Osteoblast (primary cell): ENCODE data around the gene MTFMT. TPM values are rescaled to one million over a fixed set of nuclear protein-coding genes. Genes with fewer than 3 reads are reported as not detected.

ENCODE experiments used
- DNase-seq: peaks from one replicate; pipeline ENCODE4 v3.0.0; 2011; ENCODE audit warnings: low spot score, mixed read lengths; ENCODE audit not compliant: insufficient read length; ENCODE audit errors: missing footprints
- H2AFZ ChIP-seq: 2 replicates; pipeline ENCODE4 v1.6.0; 2011; ENCODE audit warnings: mild to moderate bottlenecking, low read length
- H3K27ac ChIP-seq: 2 replicates; pipeline ENCODE4 v1.5.1; 2011; ENCODE audit warnings: mild to moderate bottlenecking, low read depth, low read length, moderate library complexity
- H3K27me3 ChIP-seq: 2 replicates; pipeline ENCODE4 v1.6.0; 2012; ENCODE audit warnings: mild to moderate bottlenecking, control low read depth, inconsistent platforms, low read length, moderate library complexity; ENCODE audit not compliant: insufficient read depth
- H3K36me3 ChIP-seq: 2 replicates; pipeline ENCODE4 v1.5.1; 2011; ENCODE audit warnings: mild to moderate bottlenecking, low read length, control low read depth, moderate library complexity; ENCODE audit not compliant: insufficient read depth
- H3K4me1 ChIP-seq: 2 replicates; pipeline ENCODE4 v1.5.1; 2011; ENCODE audit warnings: mild to moderate bottlenecking, low read length, control low read depth, moderate library complexity; ENCODE audit not compliant: insufficient read depth
- H3K4me2 ChIP-seq: 2 replicates; pipeline ENCODE4 v1.6.0; 2011; ENCODE audit warnings: mild to moderate bottlenecking, low read length; ENCODE audit not compliant: insufficient read depth
- H3K4me3 ChIP-seq: fragments of 200-600 bp; sonication (generic); 3 replicates; pipeline ENCODE4 v1.5.1; 2012; ENCODE audit warnings: mild to moderate bottlenecking, low read length, inconsistent platforms; ENCODE audit not compliant: insufficient read depth
- H3K79me2 ChIP-seq: 2 replicates; pipeline ENCODE4 v1.6.0; 2012; ENCODE audit warnings: mild to moderate bottlenecking, low read length, control low read depth, inconsistent platforms; ENCODE audit not compliant: insufficient read depth
- H3K9me3 ChIP-seq: 2 replicates; pipeline ENCODE4 v1.5.1; 2011; ENCODE audit warnings: low read depth, low read length, control low read depth
- H4K20me1 ChIP-seq: 2 replicates; pipeline ENCODE4 v1.6.0; 2012; ENCODE audit warnings: mild to moderate bottlenecking, low read length, control low read depth; ENCODE audit not compliant: insufficient read depth
- CTCF ChIP-seq: IDR thresholded peaks from 2 replicates; pipeline ENCODE4 v1.5.1; 2011; ENCODE audit warnings: mild to moderate bottlenecking, low read depth, low read length, moderate library complexity; ENCODE audit errors: extremely low read depth
- total RNA-seq: library from RNA; depleted of rRNA; stranded (reverse); fragments of >200 nt; gene quantifications from 2 replicates; pipeline ENCODE4 v1.2.3, GENCODE V29; 2012

The MTFMT gene
- total RNA-seq, 1 donor = 31.8 TPM

GRCh38 chr15:65066001-65066634 is 36.7 kb upstream of the MTFMT start:
- TF ChIP-seq CTCF = no peak
- Histone ChIP-seq H3K9me3 (no peaks in the 10 kb centered on the region), H3K4me3 (no peak overlapping the region), H3K36me3 (no peaks in the 10 kb centered on the region), H3K27ac (no peak overlapping the region), H3K4me1 (peaks cover 15% of the 10 kb centered on the region), H4K20me1 (no peaks in the 10 kb centered on the region), H3K4me2 (no peak overlapping the region), H2AFZ (no peak overlapping the region), H3K79me2 (no peaks in the 10 kb centered on the region), H3K27me3 (peaks cover 51% of the 10 kb centered on the region)
- no peak for DNase-seq

- no peaks in the 10 kb centered on the region for H3K9me3 ChIP-seq
- H3K36me3 ChIP-seq = no peaks in the 10 kb centered on the region
- no peaks in the 10 kb centered on the region for H3K4me1 ChIP-seq
- no peaks in the 10 kb centered on the region for H4K20me1 ChIP-seq
- no peak for DNase-seq
- H3K79me2 ChIP-seq = no peaks in the 10 kb centered on the region
- TF ChIP-seq CTCF = no peak
- H2AFZ ChIP-seq = no peak overlapping the region
- H3K27me3 ChIP-seq = peaks cover 52% of the 10 kb centered on the region
- no peak overlapping the region for H3K4me3 ChIP-seq
- H3K27ac ChIP-seq = no peak overlapping the region
- H3K4me2 ChIP-seq = no peak overlapping the region
Measured at GRCh38 chr15:65062726-65063125, 33.3 kb upstream of the MTFMT start.

GRCh38 chr15:65062061-65062460 is 32.6 kb upstream of the MTFMT start:
- DNase-seq = no peak
- no peak overlapping the region for H3K27ac ChIP-seq
- no peaks in the 10 kb centered on the region for H4K20me1 ChIP-seq
- H3K27me3 ChIP-seq = peaks cover 45% of the 10 kb centered on the region
- no peak overlapping the region for H3K4me3 ChIP-seq
- no peaks in the 10 kb centered on the region for H3K4me1 ChIP-seq
- no peaks in the 10 kb centered on the region for H3K79me2 ChIP-seq
- H3K36me3 ChIP-seq = no peaks in the 10 kb centered on the region
- H3K9me3 ChIP-seq = no peaks in the 10 kb centered on the region
- TF ChIP-seq CTCF = no peak
- no peak overlapping the region for H2AFZ ChIP-seq
- no peak overlapping the region for H3K4me2 ChIP-seq

- no peaks in the 10 kb centered on the region for H3K9me3 ChIP-seq
- no peaks in the 10 kb centered on the region for H3K36me3 ChIP-seq
- no peak overlapping the region for H3K4me2 ChIP-seq
- no peaks in the 10 kb centered on the region for H3K4me1 ChIP-seq
- H2AFZ ChIP-seq = no peak overlapping the region
- no peak overlapping the region for H3K4me3 ChIP-seq
- no peak overlapping the region for H3K27ac ChIP-seq
- no peaks in the 10 kb centered on the region for H4K20me1 ChIP-seq
- no peak for TF ChIP-seq CTCF
- DNase-seq = no peak
- H3K79me2 ChIP-seq = no peaks in the 10 kb centered on the region
- H3K27me3 ChIP-seq = peaks cover 33% of the 10 kb centered on the region
Measured at GRCh38 chr15:65060641-65061397, 31.4 kb upstream of the MTFMT start.
